ENCODE data around the gene DENR.

- no peak for TF ChIP-seq CTCF (IDR thresholded peaks at IDR 0.05)
- TF ChIP-seq ZFX (IDR thresholded peaks at IDR 0.05; ENCODE audit: borderline replicate concordance), result no peak
These were observed 27.9 kb upstream of the DENR start for GRCh38 chr12:122724641-122725243.
